GM19023 (cell line): ENCODE data around the gene PLD1.
"Not testable (repeated sequence)": the region's sequence is repeated elsewhere in the genome, so short reads cannot be mapped to it uniquely, and the experiment has no call there.

Experiments
- ATAC-seq: cut with Tn5 transposase; IDR thresholded peaks from one replicate; pipeline ENCODE4 v1.9.1; 2021; ENCODE audit warnings: mild to moderate bottlenecking, moderate library complexity; ENCODE audit not compliant: unreplicated experiment

The PLD1 gene

GRCh38 chr3:171809861-171810628 is at the start of gene PLD1:
Gene PLD1, minus strand, starts transcription at chr3:171810483. Its CDS starts 72,432 bp downstream, at chr3:171738051.
- ATAC-seq, result peak; percentile 65

GRCh38 chr3:171858770-171859169 is 48.5 kb upstream of the PLD1 start:
- not testable (repeated sequence) for ATAC-seq

GRCh38 chr3:171854649-171855305 is 44.5 kb upstream of the PLD1 start:
- no peak for ATAC-seq

GRCh38 chr3:171851660-171852058 is 41.4 kb upstream of the PLD1 start:
- no peak for ATAC-seq

GRCh38 chr3:171850960-171851659 is 40.8 kb upstream of the PLD1 start:
- ATAC-seq, result no peak

GRCh38 chr3:171850320-171850959 is 40.2 kb upstream of the PLD1 start:
- ATAC-seq, result no peak

GRCh38 chr3:171849617-171850319 is 39.5 kb upstream of the PLD1 start:
- ATAC-seq, result no peak

GRCh38 chr3:171847595-171848259 is 37.4 kb upstream of the PLD1 start:
- ATAC-seq, result no peak

- peak; percentile 5 for ATAC-seq
These were observed 36.9 kb upstream of the PLD1 start for GRCh38 chr3:171847133-171847532.

GRCh38 chr3:171846597-171846996 is 36.3 kb upstream of the PLD1 start:
- peak; percentile 97 for ATAC-seq

GRCh38 chr3:171845481-171846284 is 35.4 kb upstream of the PLD1 start:
- ATAC-seq, result no peak

GRCh38 chr3:171844873-171845272 is 34.6 kb upstream of the PLD1 start:
- ATAC-seq, result no peak

GRCh38 chr3:171842864-171843518 is 32.7 kb upstream of the PLD1 start, which contains the start of gene TMEM212:
Gene TMEM212, plus strand, starts transcription at chr3:171843349. Its CDS starts 35 bp downstream, at chr3:171843384.
- no peak for ATAC-seq

- no peak for ATAC-seq
These were observed 31.3 kb upstream of the PLD1 start for GRCh38 chr3:171841620-171842000.

GRCh38 chr3:171840811-171841619 is 30.7 kb upstream of the PLD1 start:
- ATAC-seq, result no peak

- no peak for ATAC-seq
These were observed 30.1 kb upstream of the PLD1 start for GRCh38 chr3:171840445-171840810.

- no peak for ATAC-seq
These were observed 29.0 kb upstream of the PLD1 start for GRCh38 chr3:171839270-171839669.

GRCh38 chr3:171838218-171838720 is 28.0 kb upstream of the PLD1 start:
- no peak for ATAC-seq
